IMR-90 (cell line): Measurements from ENCODE around the gene MILR1. TPM values are rescaled to one million over a fixed set of nuclear protein-coding genes. Genes with fewer than 3 reads are reported as not detected.

ENCODE experiments used
- ATAC-seq: fragments of 200-7000 bp; cut with Tn5 transposase; 2 replicates; pipeline ENCODE4 v1.9.1; 2020; ENCODE audit warnings: low read depth, mild to moderate bottlenecking, moderate library complexity
- BruUV-seq: library from RNA; stranded (reverse); fragments of 400-500 nt; replicated peaks from 2 replicates; lab custom pipeline; 2021; lab: Mats Ljungman, UMichigan
- CTCF ChIA-PET: fragments of 300-600 bp; formaldehyde crosslinking; extraction: SDS; loops from one replicate; lab custom pipeline; 2021; ENCODE audit warnings: antibody characterized with exemption; lab: Yijun Ruan, JAX
- POLR2A ChIA-PET: fragments of 300-600 bp; sonication (Branson Sonifier 250); formaldehyde crosslinking; loops from one replicate; lab custom pipeline; 2022; ENCODE audit warnings: antibody characterized with exemption; ENCODE audit not compliant: unreplicated experiment; lab: Charles Lee
- DNase-seq: peaks from one replicate; pipeline ENCODE4 v3.0.0; 2013
- H2AFZ ChIP-seq: replicated peaks from 2 replicates; pipeline ENCODE3; 2013; ENCODE audit warnings: low read length, mild to moderate bottlenecking; ENCODE audit not compliant: poor library complexity
- H2AK5ac ChIP-seq: 2 replicates; pipeline ENCODE4 v1.6.1; 2013; ENCODE audit warnings: low read depth, low read length, inconsistent platforms
- H2AK9ac ChIP-seq: replicated peaks from 2 replicates; pipeline ENCODE3; 2013; ENCODE audit warnings: mild to moderate bottlenecking, low read depth, low read length, moderate library complexity; ENCODE audit not compliant: poor library complexity
- H2BK120ac ChIP-seq: 2 replicates; pipeline ENCODE4 v1.6.1; 2013; ENCODE audit warnings: low read depth, low read length, inconsistent platforms
- H2BK15ac ChIP-seq: 3 replicates; pipeline ENCODE4 v1.6.1; 2013; ENCODE audit warnings: low read depth, low read length, inconsistent platforms
- H2BK20ac ChIP-seq: 2 replicates; pipeline ENCODE4 v1.6.1; 2013; ENCODE audit warnings: low read depth, mild to moderate bottlenecking, inconsistent platforms, low read length, moderate library complexity
- H2BK5ac ChIP-seq: 2 replicates; pipeline ENCODE4 v1.6.1; 2013; ENCODE audit warnings: mild to moderate bottlenecking, low read depth, low read length, inconsistent platforms; ENCODE audit not compliant: poor library complexity, severe bottlenecking
- H3K14ac ChIP-seq: replicated peaks from 2 replicates; pipeline ENCODE4 v1.6.1; 2013; ENCODE audit warnings: low read depth, low read length, inconsistent platforms
- H3K18ac ChIP-seq: 2 replicates; pipeline ENCODE4 v1.6.1; 2013; ENCODE audit warnings: low read depth, low read length, control low read depth
- H3K23ac ChIP-seq: 2 replicates; pipeline ENCODE4 v1.6.1; 2013; ENCODE audit warnings: low read depth, low read length, inconsistent platforms
- H3K27ac ChIP-seq: 2 replicates; pipeline ENCODE4 v1.5.1; 2013; ENCODE audit warnings: mild to moderate bottlenecking, control low read depth, low read length; ENCODE audit not compliant: insufficient read depth
- H3K27me3 ChIP-seq: 2 replicates; pipeline ENCODE4 v1.6.1; 2013; ENCODE audit warnings: low read length; ENCODE audit not compliant: control insufficient read depth, insufficient read depth
- H3K36me3 ChIP-seq: 2 replicates; pipeline ENCODE4 v1.6.1; 2013; ENCODE audit warnings: low read length, mixed read lengths; ENCODE audit not compliant: control insufficient read depth, insufficient read depth
- H3K4ac ChIP-seq: 2 replicates; pipeline ENCODE4 v1.6.1; 2013; ENCODE audit warnings: low read depth, low read length, inconsistent platforms
- H3K4me1 ChIP-seq: 2 replicates; pipeline ENCODE4 v1.6.1; 2013; ENCODE audit warnings: low read length, mixed read lengths; ENCODE audit not compliant: control insufficient read depth, insufficient read depth
- H3K4me2 ChIP-seq: 2 replicates; pipeline ENCODE4 v1.6.1; 2013; ENCODE audit warnings: low read depth, mild to moderate bottlenecking, control low read depth, low read length, moderate library complexity
- H3K4me3 ChIP-seq: 2 replicates; pipeline ENCODE4 v1.5.1; 2013; ENCODE audit warnings: low read depth, mild to moderate bottlenecking, control low read depth, low read length, moderate library complexity; ENCODE audit not compliant: insufficient read depth
- H3K56ac ChIP-seq: 2 replicates; pipeline ENCODE4 v1.6.1; 2013; ENCODE audit warnings: low read length, inconsistent platforms; ENCODE audit not compliant: insufficient read depth; ENCODE audit errors: extremely low read depth
- H3K79me1 ChIP-seq, 2 experiments: 2 replicates each; pipeline ENCODE4 v1.6.1; 2013; ENCODE audit warnings: low read length in 2 of 2, inconsistent platforms in 1 of 2, low read depth in 1 of 2
- H3K9ac ChIP-seq: 2 replicates; pipeline ENCODE4 v1.6.1; 2013; ENCODE audit warnings: low read depth, low read length, control low read depth
- H3K9me1 ChIP-seq: 2 replicates; pipeline ENCODE4 v1.6.1; 2013; ENCODE audit warnings: low read length, inconsistent platforms; ENCODE audit not compliant: insufficient read depth
- H3K9me3 ChIP-seq: 2 replicates; pipeline ENCODE4 v1.6.1; 2013; ENCODE audit warnings: low read length; ENCODE audit not compliant: control insufficient read depth, insufficient read depth
- H4K20me1 ChIP-seq: 2 replicates; pipeline ENCODE4 v1.6.1; 2013; ENCODE audit warnings: low read length, inconsistent platforms; ENCODE audit not compliant: insufficient read depth
- H4K5ac ChIP-seq: 2 replicates; pipeline ENCODE4 v1.6.1; 2013; ENCODE audit warnings: mild to moderate bottlenecking, low read depth, low read length, control low read depth
- H4K8ac ChIP-seq, 2 experiments: 2 replicates each; pipeline ENCODE4 v1.6.1; 2013; ENCODE audit warnings: low read depth in 2 of 2, low read length in 2 of 2, control low read depth in 1 of 2, inconsistent platforms in 1 of 2
- H4K91ac ChIP-seq: 2 replicates; pipeline ENCODE4 v1.6.1; 2013; ENCODE audit warnings: low read depth, low read length, inconsistent platforms; ENCODE audit not compliant: insufficient read depth
- CEBPB ChIP-seq: IDR thresholded peaks from 2 replicates; pipeline ENCODE4 v1.6.1; 2012; ENCODE audit warnings: low read depth, low read length, improper control_type of control experiment
- MAZ ChIP-seq: IDR thresholded peaks from 2 replicates; pipeline ENCODE4 v1.6.1; 2012; ENCODE audit warnings: low read depth, mild to moderate bottlenecking, low read length, improper control_type of control experiment, moderate library complexity, borderline replicate concordance
- RAD21 ChIP-seq: IDR thresholded peaks from 2 replicates; pipeline ENCODE4 v1.6.1; 2012; ENCODE audit warnings: low read length, improper control_type of control experiment
- RCOR1 ChIP-seq: IDR thresholded peaks from 2 replicates; pipeline ENCODE4 v1.6.1; 2012; ENCODE audit warnings: mild to moderate bottlenecking, low read length, improper control_type of control experiment; ENCODE audit not compliant: insufficient replicate concordance
- SMC3 ChIP-seq: fragments of 150-350 bp; IDR thresholded peaks from 2 replicates; pipeline ENCODE4 v1.6.1; 2016; ENCODE audit warnings: low read depth, mild to moderate bottlenecking, antibody characterized with exemption, low read length, moderate library complexity
- WGBS, 2 experiments: methylation state at CpG; one replicate each; pipeline versions ENCODE4 v1.1.5 to v1.1.7; 2013; ENCODE audit warnings: missing lambda C conversion rate in 2 of 2; ENCODE audit not compliant: insufficient read length in 1 of 2; ENCODE audit errors: extremely low coverage in 2 of 2; 5-methylcytosine and 5-hydroxymethylcytosine counted together
- dilution Hi-C: fragments of 300-500 bp; cut with HindIII; formaldehyde crosslinking; loops from one replicate; pipeline ENCODE4 v1.14.3; 2018; ENCODE audit warnings: low sequenced_read_pairs; ENCODE audit not compliant: unreplicated experiment
- in situ Hi-C: fragments of 300-500 bp; cut with MboI; formaldehyde crosslinking; loops from 3 replicates; pipeline ENCODE4 v1.14.3; 2019; ENCODE audit warnings: low sequenced_read_pairs, inconsistent platforms, mixed read lengths
- intact Hi-C: fragments of 100-400 bp; cut with micrococcal nuclease; formaldehyde crosslinking; loops from 2 replicates; pipeline ENCODE4 v1.10.0; 2022
- polyA plus RNA-seq, 3 experiments: library from polyadenylated mRNA; depleted of rRNA; stranded (reverse); fragments of >200 nt; gene quantifications; 2 replicates each; pipeline ENCODE4 v1.2.3, GENCODE V29; 2012; ENCODE audit warnings: low replicate concordance in 1 of 3
- total RNA-seq: library from RNA; depleted of rRNA; stranded (reverse); fragments of >200 nt; gene quantifications from 2 replicates; pipeline ENCODE4 v1.2.3, GENCODE V29; 2012
- TF ChIP-seq, protein P1 (sequence below): fragments of 150-350 bp; IDR thresholded peaks from 2 replicates; pipeline ENCODE4 v1.6.1; 2016; ENCODE audit warnings: low read depth, mild to moderate bottlenecking, low read length, moderate library complexity, borderline replicate concordance
- TF ChIP-seq, protein P2 (sequence below): conservative IDR thresholded peaks from 2 replicates; pipeline ENCODE4 v1.5.1; 2012; ENCODE audit warnings: mild to moderate bottlenecking, low read depth, low read length, improper control_type of control experiment

Gene MILR1
- total and polyA plus RNA-seq, 2 of the 4 experiments (the other 2 are of a cell fraction): 0.36 to 0.44 TPM

- no peaks in the 10 kb centered on the region for H3K4me1 ChIP-seq
- no peaks in the 10 kb centered on the region for H3K9me3 ChIP-seq
- H3K9ac ChIP-seq: no peak overlapping the region
- CTCF ChIA-PET: no interaction called here
- H3K56ac ChIP-seq: no peak overlapping the region
- POLR2A ChIA-PET: interaction anchor here (1.3 kb wide), 1 partner anchor 10 kb away, joined by 3 read pairs; no protein-coding TSS in a partner anchor
- H2BK5ac ChIP-seq: no peak overlapping the region
- intact Hi-C loops: no loop called here
- H2AFZ ChIP-seq: no peak overlapping the region
- DNase-seq (no peak), ATAC-seq (no peak)
- H2AK9ac ChIP-seq: no peak overlapping the region
- H2BK120ac ChIP-seq: no peak overlapping the region
- no peak overlapping the region for H2BK20ac ChIP-seq
- no peak overlapping the region for H3K4me3 ChIP-seq
- H4K91ac ChIP-seq: no peak overlapping the region
- BruUV-seq: no TSS peak
- dilution Hi-C loops: no loop called here
- H4K20me1 ChIP-seq: peaks cover 3% of the 10 kb centered on the region; the same call in 1 of the 2 replicates
- peaks cover 32% of the 10 kb centered on the region for H3K36me3 ChIP-seq
- H3K4me2 ChIP-seq: no peak overlapping the region
- H3K18ac ChIP-seq: no peak overlapping the region
- no peak overlapping the region for H2AK5ac ChIP-seq
- in situ Hi-C loops: no loop called here
- H3K14ac ChIP-seq: no peak overlapping the region
- H3K27me3 ChIP-seq: no peaks in the 10 kb centered on the region
- no peak overlapping the region for H4K8ac ChIP-seq
- no peak overlapping the region for H4K5ac ChIP-seq
- H3K27ac ChIP-seq: no peak overlapping the region
- H2BK15ac ChIP-seq: no peak overlapping the region
- 80% methylated on average over 1 of the region's 2 CpGs; no CpG with 5 or more reads in 1 of the 2 experiments for WGBS, 2 experiments
- no peak overlapping the region for H3K4ac ChIP-seq
- no peaks in the 10 kb centered on the region for H3K9me1 ChIP-seq
- H3K23ac ChIP-seq: no peak overlapping the region
- no peak for TF ChIP-seq MAZ
- TF ChIP-seq SMC3: no peak
- TF ChIP-seq, protein P1, sequence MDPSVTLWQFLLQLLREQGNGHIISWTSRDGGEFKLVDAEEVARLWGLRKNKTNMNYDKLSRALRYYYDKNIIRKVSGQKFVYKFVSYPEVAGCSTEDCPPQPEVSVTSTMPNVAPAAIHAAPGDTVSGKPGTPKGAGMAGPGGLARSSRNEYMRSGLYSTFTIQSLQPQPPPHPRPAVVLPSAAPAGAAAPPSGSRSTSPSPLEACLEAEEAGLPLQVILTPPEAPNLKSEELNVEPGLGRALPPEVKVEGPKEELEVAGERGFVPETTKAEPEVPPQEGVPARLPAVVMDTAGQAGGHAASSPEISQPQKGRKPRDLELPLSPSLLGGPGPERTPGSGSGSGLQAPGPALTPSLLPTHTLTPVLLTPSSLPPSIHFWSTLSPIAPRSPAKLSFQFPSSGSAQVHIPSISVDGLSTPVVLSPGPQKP: no peak
- TF ChIP-seq RCOR1: no peak
- no peak for TF ChIP-seq CEBPB
- TF ChIP-seq, protein P2, sequence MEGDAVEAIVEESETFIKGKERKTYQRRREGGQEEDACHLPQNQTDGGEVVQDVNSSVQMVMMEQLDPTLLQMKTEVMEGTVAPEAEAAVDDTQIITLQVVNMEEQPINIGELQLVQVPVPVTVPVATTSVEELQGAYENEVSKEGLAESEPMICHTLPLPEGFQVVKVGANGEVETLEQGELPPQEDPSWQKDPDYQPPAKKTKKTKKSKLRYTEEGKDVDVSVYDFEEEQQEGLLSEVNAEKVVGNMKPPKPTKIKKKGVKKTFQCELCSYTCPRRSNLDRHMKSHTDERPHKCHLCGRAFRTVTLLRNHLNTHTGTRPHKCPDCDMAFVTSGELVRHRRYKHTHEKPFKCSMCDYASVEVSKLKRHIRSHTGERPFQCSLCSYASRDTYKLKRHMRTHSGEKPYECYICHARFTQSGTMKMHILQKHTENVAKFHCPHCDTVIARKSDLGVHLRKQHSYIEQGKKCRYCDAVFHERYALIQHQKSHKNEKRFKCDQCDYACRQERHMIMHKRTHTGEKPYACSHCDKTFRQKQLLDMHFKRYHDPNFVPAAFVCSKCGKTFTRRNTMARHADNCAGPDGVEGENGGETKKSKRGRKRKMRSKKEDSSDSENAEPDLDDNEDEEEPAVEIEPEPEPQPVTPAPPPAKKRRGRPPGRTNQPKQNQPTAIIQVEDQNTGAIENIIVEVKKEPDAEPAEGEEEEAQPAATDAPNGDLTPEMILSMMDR: no peak
- TF ChIP-seq RAD21: no peak
- H3K79me1 ChIP-seq: peaks cover 19 to 27% of the 10 kb centered on the region in 2 experiments
These were observed 66.5 kb downstream of the MILR1 start for GRCh38 chr17:64515419-64515818.
